HG03558 (cell line): Measurements from ENCODE around the gene RAB25.
"Not testable (repeated sequence)": the region's sequence is repeated elsewhere in the genome, so short reads cannot be mapped to it uniquely, and the experiment has no call there.

Source experiments
- ATAC-seq: cut with Tn5 transposase; IDR thresholded peaks from one replicate; pipeline ENCODE4 v1.9.1; 2021; ENCODE audit warnings: moderate number of reproducible peaks; ENCODE audit not compliant: unreplicated experiment; ENCODE audit errors: extremely low read depth

Gene RAB25

DNA sequence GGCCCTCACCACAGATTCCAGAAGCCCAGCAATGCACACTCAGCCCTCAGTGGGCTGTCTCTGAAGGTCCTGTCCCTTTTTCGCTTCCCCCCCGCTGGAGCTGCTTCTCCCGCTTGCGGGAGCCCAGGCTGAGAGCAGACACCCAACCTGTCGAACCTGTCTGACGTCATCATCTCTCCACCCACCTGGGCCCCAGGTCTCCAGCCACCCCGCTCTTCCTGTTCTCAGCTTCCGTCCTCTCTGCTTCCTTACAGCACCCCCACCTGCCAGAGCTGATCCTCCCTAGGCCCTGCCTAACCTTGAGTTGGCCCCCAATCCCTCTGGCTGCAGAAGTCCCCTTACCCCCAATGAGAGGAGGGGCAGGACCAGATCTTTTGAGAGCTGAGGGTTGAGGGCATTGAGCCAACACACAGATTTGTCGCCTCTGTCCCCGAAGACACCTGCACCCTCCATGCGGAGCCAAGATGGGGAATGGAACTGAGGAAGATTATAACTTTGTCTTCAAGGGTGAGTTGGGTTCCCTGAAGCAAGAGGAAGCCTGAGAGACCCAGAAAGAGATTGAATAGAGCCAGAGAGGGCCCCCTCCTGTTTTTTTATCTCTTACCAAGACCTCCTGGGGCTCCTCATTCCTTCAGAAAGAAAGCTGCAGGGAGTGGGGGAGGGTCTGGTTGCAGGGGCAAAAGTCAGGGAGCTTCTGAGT, at the start of gene RAB25:
Gene RAB25 (plus strand): TSS at position 224 of the 700 bp plus-strand sequence. CDS start 241 bp downstream, at position 465.
- no peak for ATAC-seq

GRCh38 chr1:156012051-156012817, 48.7 kb upstream of the RAB25 start:
- peak; percentile 45 for ATAC-seq

DNA sequence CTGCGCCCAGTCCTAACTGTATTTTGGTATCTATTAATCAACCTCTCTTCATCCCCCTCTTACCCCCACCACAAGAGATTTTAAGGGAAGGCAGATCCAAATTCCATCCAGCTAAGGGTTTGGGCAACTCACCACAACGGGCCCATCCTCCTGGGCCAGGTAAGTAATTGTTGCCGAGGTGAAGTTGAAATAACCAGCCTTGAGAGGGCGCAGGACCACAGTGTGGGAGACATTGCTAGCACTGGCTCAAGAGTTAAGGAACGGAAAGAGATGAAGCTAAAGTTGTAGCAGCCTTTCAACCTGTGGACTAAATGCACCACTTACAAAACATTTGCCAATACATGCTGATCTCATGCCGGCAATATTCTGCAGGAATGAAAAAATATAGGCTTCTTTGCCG, 46.1 kb upstream of the RAB25 start:
- ATAC-seq, result no peak

DNA sequence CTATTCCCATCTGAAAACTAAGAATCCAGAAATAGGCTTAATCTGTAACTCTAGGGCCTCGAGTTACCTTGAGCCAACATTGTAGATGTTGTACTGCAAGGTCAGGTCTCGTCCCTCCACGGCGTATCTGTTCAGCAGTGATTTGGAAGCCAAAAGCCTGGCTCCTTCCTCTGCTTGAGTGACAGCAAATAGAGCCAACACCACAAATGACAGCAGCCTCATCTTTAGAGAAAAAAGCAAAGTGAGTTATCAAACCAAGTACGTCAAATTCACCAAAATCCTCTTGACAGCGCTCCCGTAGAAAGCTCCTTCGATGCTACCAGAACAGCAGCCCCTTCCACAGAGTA, 41.0 kb upstream of the RAB25 start:
- ATAC-seq, result no peak

- ATAC-seq, result peak; percentile 82
Measured at GRCh38 chr1:156020293-156021092, 40.5 kb upstream of the RAB25 start, which contains the start of gene SSR2. Gene SSR2, minus strand, starts transcription at chr1:156020951. Its CDS starts 784 bp downstream, at chr1:156020167.

GRCh38 chr1:156021093-156021428, 39.9 kb upstream of the RAB25 start:
- ATAC-seq, result no peak

DNA sequence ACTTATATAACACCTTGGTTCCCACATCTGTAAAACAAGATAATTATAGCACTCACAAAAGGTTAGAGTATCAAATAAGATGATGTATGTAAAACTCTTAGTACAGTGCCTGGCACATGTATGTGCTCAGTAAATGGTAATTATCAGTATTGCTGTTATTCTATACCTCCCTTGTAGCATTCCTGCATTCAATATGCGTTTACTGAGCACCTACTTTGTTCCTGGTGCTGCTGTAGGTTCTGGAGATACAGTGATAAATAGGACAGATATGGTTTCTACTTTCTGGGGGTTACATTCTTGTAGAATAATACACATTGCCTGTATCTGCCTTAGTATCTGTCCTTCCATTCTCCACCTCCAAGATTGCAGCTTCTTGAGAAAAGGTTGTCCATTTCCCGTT, 39.0 kb upstream of the RAB25 start:
- no peak for ATAC-seq

GRCh38 chr1:156024801-156025200, 36.2 kb upstream of the RAB25 start:
- no peak for ATAC-seq

DNA sequence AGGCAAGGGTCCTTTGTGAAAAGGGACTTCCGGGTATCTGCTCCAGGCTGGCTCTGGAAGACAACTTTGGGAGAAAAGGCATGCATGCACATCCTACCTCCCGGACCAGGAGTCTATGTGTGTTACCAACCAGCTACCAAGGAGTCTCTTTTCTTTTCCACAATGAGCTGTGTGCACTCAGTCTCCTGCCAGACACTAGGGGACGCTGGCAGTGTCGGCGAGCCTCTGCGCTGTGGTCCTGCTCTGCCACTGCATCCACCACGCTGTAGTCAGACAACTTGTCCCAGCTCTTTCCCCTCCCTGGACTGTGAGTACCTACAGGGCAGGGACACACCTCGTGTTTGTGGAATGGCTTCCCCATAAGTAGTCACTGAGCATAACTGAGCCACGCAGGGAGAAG, 35.1 kb upstream of the RAB25 start:
- ATAC-seq, result no peak

DNA sequence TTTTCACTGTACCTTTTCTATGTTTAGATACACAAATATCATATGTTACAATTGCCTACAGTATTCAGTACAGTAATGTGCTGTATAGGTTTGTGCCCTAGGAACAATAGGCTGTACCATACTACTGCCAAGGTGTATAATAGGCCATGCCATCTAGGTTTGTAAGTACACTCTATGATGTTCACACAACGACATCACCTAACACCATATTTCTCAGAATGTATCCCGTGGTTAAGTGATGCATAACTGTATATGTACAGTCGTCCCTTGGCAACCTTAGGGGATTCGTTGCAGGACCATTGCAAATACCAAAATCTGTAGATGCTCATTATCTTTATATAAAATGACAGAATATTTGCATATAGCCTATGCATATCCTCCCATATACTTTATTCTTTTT, 34.4 kb upstream of the RAB25 start:
- no peak for ATAC-seq

GRCh38 chr1:156033011-156033410, 27.9 kb upstream of the RAB25 start:
- no peak for ATAC-seq

- not testable (repeated sequence) for ATAC-seq
Measured at GRCh38 chr1:156034991-156035390, 26.0 kb upstream of the RAB25 start.

DNA sequence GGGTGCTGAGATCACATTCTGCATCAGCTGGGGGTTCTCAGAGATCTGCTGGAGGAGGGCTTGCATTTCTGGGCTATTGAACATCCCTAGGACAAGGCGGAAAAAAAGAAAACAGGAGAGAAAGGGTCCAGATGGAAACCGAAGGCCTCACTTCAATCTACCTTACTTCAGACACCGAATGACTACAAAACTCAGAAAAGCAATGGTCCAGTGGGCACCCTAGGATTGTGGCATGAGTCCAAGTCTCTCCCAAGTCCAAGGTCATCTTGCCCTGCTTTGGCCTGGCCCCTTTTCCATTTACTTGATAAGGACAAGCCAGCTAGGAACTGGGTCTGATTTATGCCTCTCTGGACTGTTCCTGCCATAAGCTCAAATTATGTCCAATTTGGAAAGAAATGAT, 18.1 kb upstream of the RAB25 start:
- no peak for ATAC-seq

DNA sequence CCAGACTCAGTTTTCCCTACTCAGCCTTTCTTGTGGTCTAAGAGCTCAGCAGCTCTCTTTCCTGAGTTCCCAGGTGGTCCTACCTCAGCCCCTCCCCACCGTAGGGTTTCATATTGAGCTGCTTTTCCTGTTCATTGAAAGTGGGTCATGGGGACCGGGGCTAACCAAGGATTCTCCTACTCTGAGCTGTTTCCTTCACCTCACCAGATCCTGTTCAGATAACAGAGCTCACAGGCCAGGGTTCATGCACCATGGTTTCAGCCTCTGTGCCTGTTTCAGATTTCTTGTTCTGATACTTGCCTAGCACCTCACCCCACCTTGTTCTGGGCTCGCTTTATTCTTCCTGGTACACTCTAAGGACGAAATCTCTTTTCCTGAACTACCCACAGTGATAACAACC, 15.9 kb upstream of the RAB25 start:
- no peak for ATAC-seq

DNA sequence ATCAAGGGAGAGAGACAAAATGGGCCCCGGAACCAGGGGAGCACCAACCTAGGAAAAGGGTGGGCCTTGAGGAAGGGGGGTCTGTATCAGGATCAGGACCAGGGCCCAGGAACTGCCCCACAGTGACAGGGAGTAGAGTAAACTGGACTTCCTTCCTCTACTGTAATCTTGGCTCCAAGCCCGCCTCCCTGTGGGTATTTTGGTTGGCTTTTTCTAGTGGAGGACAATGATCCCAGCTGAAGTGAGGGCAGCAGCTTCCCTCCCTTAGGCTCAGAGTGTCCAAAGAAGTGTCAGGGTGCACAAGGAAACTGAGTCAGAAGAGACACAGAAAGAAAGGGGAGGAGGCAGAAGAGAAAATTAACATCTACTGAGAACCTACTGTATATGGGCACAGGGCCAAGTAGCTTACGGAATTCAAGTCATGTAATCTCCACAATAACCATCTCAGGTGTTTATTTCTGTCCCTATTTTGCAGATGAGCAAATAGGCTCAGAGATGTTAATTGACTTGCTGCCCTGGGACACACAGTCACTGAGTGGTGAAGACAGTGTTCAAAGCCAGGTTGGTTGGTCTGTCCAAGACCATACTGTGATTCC, 12.2 kb upstream of the RAB25 start:
- ATAC-seq, result no peak

- ATAC-seq, result no peak
Measured at GRCh38 chr1:156050376-156050775, 10.6 kb upstream of the RAB25 start.

DNA sequence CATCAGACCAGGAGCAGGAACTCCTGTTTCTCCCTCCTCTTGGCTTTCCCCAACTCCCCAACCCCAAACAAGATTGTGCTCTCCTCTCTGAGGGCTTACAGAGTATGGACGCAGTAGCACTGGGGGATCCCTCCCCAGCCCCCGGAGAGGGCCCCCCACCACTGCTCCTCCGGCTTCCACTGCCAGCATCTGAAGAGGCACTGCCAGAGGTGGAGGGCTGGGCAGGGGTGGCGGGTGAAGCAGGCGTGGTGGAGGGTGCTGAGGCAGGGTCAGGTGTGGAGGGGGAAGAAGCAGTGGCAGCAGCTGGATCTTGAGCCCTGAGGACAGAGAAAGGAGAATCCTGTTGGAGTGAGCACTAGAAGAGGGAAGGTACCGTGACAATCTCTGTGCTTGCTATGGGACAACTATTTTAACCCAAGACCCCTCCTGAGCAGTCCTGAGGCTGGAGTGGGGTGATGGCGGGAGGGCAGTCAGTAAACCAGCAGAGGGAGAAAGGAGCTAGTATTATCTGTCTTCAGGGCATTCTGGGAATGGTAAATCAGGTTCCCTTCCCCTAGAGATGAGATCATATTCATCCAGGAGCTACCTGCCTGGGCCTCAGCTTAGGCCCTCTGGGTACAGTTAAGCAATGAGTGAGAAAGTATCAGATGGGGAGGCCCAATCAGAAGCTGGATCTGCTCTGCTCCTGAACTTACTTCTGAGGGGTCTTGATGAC, 9.8 kb upstream of the RAB25 start:
- ATAC-seq, result no peak

DNA sequence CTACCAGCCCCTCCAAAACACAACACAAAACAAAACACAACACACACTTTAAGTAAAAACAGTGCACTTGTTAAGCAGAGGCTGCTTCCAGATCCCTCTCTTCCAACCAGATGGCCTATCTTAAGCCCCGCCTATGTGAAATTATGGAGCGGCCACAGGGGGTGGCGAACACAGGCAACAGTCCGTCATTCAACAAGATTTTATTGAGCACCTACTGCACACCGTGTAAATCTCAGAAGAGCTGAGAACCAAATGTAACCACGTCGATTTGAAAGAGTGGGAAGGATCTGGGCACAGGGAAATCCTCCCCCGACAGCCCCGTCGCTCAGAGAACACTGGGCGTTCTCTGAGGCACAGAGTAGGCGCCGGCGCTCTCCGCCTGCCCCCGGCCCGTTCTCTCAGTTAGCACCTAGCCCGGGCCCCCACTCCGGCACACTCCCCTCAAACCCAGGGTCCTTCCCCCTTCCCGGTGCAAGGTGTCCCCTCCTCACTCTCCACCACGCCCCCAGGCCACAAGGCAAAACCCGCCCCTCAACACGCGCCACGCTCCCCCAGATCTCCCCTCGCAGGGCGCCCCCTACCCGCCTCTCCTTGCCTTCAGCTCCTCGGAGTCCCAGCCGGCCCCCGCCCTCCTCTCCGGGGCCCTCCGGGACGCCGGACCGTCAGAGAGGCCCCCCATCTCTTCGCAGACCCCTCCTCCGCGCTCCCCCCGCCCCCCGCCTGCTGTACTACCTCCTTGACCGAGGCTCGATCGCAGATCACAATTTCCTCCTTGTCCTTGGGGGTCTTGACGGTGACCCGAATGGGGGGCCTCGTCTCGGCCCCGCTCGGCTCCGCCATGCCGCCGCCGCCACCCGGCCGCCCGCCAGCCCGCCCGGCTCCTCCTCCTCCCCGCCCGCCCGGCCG, 7.8 kb upstream of the RAB25 start:
- no peak for ATAC-seq
